OCI-LY7 (cell line): Measurements from ENCODE around the gene ELK3. TPM values are rescaled to one million over a fixed set of nuclear protein-coding genes. Genes with fewer than 3 reads are reported as not detected.

Source experiments
- BruUV-seq: library from RNA; stranded (reverse); fragments of 400-500 nt; replicated peaks from 2 replicates; lab custom pipeline; 2021; lab: Mats Ljungman, UMichigan
- CTCF ChIA-PET: fragments of 300-600 bp; sonication (Branson Sonifier 250); formaldehyde crosslinking; loops from one replicate; lab custom pipeline; 2022; ENCODE audit warnings: antibody characterized with exemption; ENCODE audit not compliant: unreplicated experiment; lab: Charles Lee
- POLR2A ChIA-PET: fragments of 300-600 bp; sonication (Branson Sonifier 250); formaldehyde crosslinking; loops from one replicate; lab custom pipeline; 2022; ENCODE audit warnings: antibody characterized with exemption; lab: Charles Lee
- DNase-seq: peaks from one replicate; pipeline ENCODE4 v3.0.0-alpha.2; 2015; ENCODE audit warnings: low spot score
- H2AFZ ChIP-seq: fragments of 200-600 bp; sonication (generic), shearing (Covaris generic); 2 replicates; pipeline ENCODE4 v1.6.1; 2014; ENCODE audit warnings: mild to moderate bottlenecking, antibody characterized with exemption, low read length, moderate library complexity
- H3K27ac ChIP-seq: fragments of 200-600 bp; sonication (generic); 2 replicates; pipeline ENCODE4 v1.5.1; 2014; ENCODE audit warnings: mixed run types, low read depth, mild to moderate bottlenecking, moderate library complexity, low read length, inconsistent platforms; ENCODE audit not compliant: poor library complexity, severe bottlenecking
- H3K36me3 ChIP-seq: fragments of 200-600 bp; sonication (generic); 2 replicates; pipeline ENCODE4 v1.6.1; 2014; ENCODE audit warnings: mild to moderate bottlenecking, antibody characterized with exemption, low read length, moderate library complexity, mixed read lengths; ENCODE audit not compliant: insufficient read depth
- H3K4me1 ChIP-seq: fragments of 200-600 bp; sonication (generic); 2 replicates; pipeline ENCODE4 v1.5.1; 2014; ENCODE audit warnings: mild to moderate bottlenecking, low read length; ENCODE audit not compliant: insufficient read depth, poor library complexity, severe bottlenecking
- H3K4me2 ChIP-seq: fragments of 200-600 bp; sonication (generic); 2 replicates; pipeline ENCODE4 v1.6.1; 2014; ENCODE audit warnings: mild to moderate bottlenecking, low read length
- H3K4me3 ChIP-seq: fragments of 200-600 bp; sonication (generic); 2 replicates; pipeline ENCODE4 v1.5.1; 2014; ENCODE audit warnings: mild to moderate bottlenecking, low read depth, low read length; ENCODE audit not compliant: poor library complexity, severe bottlenecking
- H3K79me2 ChIP-seq: fragments of 200-600 bp; sonication (generic); 2 replicates; pipeline ENCODE4 v1.6.1; 2016; ENCODE audit warnings: low read depth, mild to moderate bottlenecking, low read length, moderate library complexity, mixed read lengths; ENCODE audit not compliant: insufficient read depth
- H3K9me2 ChIP-seq: fragments of 200-600 bp; sonication (generic); 2 replicates; pipeline ENCODE4 v1.6.1; 2016; ENCODE audit warnings: mild to moderate bottlenecking, low read length, mixed read lengths; ENCODE audit not compliant: insufficient read depth
- H3K9me3 ChIP-seq: fragments of 200-600 bp; sonication (generic); 2 replicates; pipeline ENCODE4 v1.6.1; 2014; ENCODE audit warnings: mild to moderate bottlenecking, mixed run types, low read length, mixed read lengths
- H4K20me1 ChIP-seq: fragments of 200-600 bp; sonication (generic); 2 replicates; pipeline ENCODE4 v1.6.1; 2014; ENCODE audit warnings: mild to moderate bottlenecking, antibody characterized with exemption, low read length, moderate library complexity, mixed read lengths; ENCODE audit not compliant: insufficient read depth
- CTCF ChIP-seq: fragments of 200-600 bp; sonication (generic); conservative IDR thresholded peaks from 2 replicates; pipeline ENCODE4 v1.5.1; 2014; ENCODE audit warnings: mild to moderate bottlenecking, antibody characterized with exemption, low read length, moderate library complexity, mixed read lengths
- EZH2phosphoT487 ChIP-seq: fragments of 200-600 bp; sonication (generic); IDR thresholded peaks from 2 replicates; pipeline ENCODE4 v1.6.1; 2018; ENCODE audit warnings: low read depth, borderline replicate concordance, mild to moderate bottlenecking, mixed run types, antibody characterized with exemption, low read length, moderate library complexity, mixed read lengths
- intact Hi-C: fragments of 100-400 bp; cut with micrococcal nuclease; formaldehyde crosslinking; loops from one replicate; pipeline ENCODE4 v1.10.0; 2022; ENCODE audit not compliant: unreplicated experiment
- total RNA-seq, 2 experiments: library from RNA; depleted of rRNA in 1 of 2; stranded (reverse); fragments of >200 nt in 1 of 2; shearing (Covaris generic) in 1 of 2; gene quantifications; 2 replicates each; pipeline ENCODE4 v1.2.3, GENCODE V29; 2014 to 2022

Gene ELK3
- total RNA-seq, 2 experiments from 2014 or later, result 1.9 to 4.2 TPM

GRCh38 chr12:96208346-96208745, 14.2 kb downstream of the ELK3 start:
- no peak for DNase-seq

GRCh38 chr12:96208801-96209549, 14.8 kb downstream of the ELK3 start:
- Histone ChIP-seq H3K4me3 (peak overlapping the region; percentile 33), H3K36me3 (no peaks in the 10 kb centered on the region), H2AFZ (no peak overlapping the region), H3K27ac (no peak overlapping the region), H3K9me2 (no peaks in the 10 kb centered on the region), H3K4me2 (peak overlapping the region; percentile 71), H3K79me2 (no peaks in the 10 kb centered on the region), H3K9me3 (no peaks in the 10 kb centered on the region), H3K4me1 (peaks cover 68% of the 10 kb centered on the region), H4K20me1 (0 out of 2 replicates have a peak, but pooled peaks cover 12% of the 10 kb centered on the region)
- POLR2A ChIA-PET, result interaction anchor here (0.6 to 1.3 kb wide), 6 partner anchors 11 to 190 kb away, joined by 3 to 5 read pairs (median 3); no protein-coding TSS in a partner anchor
- TF ChIP-seq EZH2phosphoT487, result no peak
- TF ChIP-seq CTCF, result peak; percentile 49
- intact Hi-C loops, result loop anchor here (1.0 to 5.0 kb wide), 3 partner anchors 11 to 248 kb away; no protein-coding TSS in a partner anchor
- CTCF ChIA-PET, result interaction anchor here (0.6 to 0.7 kb wide), 2 partner anchors 99 to 194 kb away, joined by 3 to 4 read pairs; no protein-coding TSS in a partner anchor
- peak; percentile 92 for DNase-seq
- no TSS peak for BruUV-seq

More at GRCh38 chr12:96208346-96208745, 14.2 kb downstream of the ELK3 start:
- H3K79me2 ChIP-seq, result no peaks in the 10 kb centered on the region
- H3K9me3 ChIP-seq, result no peaks in the 10 kb centered on the region
- no peaks in the 10 kb centered on the region for H3K36me3 ChIP-seq
- no peak overlapping the region for H3K27ac ChIP-seq
- ChIA-PET CTCF (no interaction called here), POLR2A (interaction anchor here (0.8 to 1.3 kb wide), 2 partner anchors 10 to 13 kb away, joined by 3 read pairs; no protein-coding TSS in a partner anchor)
- BruUV-seq, result no TSS peak
- H3K4me1 ChIP-seq, result peaks cover 62% of the 10 kb centered on the region
- intact Hi-C loops, result loop anchor here (1.0 to 5.0 kb wide), 3 partner anchors 10 to 249 kb away; no protein-coding TSS in a partner anchor
- H2AFZ ChIP-seq, result no peak overlapping the region
- peak overlapping the region; percentile 71; the same call in 1 of the 2 replicates for H3K4me2 ChIP-seq
- no peaks in the 10 kb centered on the region for H3K9me2 ChIP-seq
- H3K4me3 ChIP-seq, result no peak overlapping the region
- no peak for TF ChIP-seq EZH2phosphoT487
- no peak for TF ChIP-seq CTCF
- H4K20me1 ChIP-seq, result 0 out of 2 replicates have a peak, but pooled peaks cover 12% of the 10 kb centered on the region
